ENCODE measurements around the gene TANGO6.
"Not testable (repeated sequence)": the region's sequence is repeated elsewhere in the genome, so short reads cannot be mapped to it uniquely, and the experiment has no call there.

TANGO6 gene

GRCh38 chr16:68973611-68974120 is 130.3 kb downstream of the TANGO6 start:
- DNase-seq: no peak

- DNase-seq: no peak
Measured at GRCh38 chr16:68978303-68978954, 135.1 kb downstream of the TANGO6 start.

GRCh38 chr16:68980695-68981315 is 137.5 kb downstream of the TANGO6 start:
- DNase-seq: no peak

GRCh38 chr16:68981971-68982370 is 138.6 kb downstream of the TANGO6 start:
- DNase-seq: no peak

- DNase-seq: no peak
Measured at GRCh38 chr16:68984467-68984866, 141.1 kb downstream of the TANGO6 start.

DNA sequence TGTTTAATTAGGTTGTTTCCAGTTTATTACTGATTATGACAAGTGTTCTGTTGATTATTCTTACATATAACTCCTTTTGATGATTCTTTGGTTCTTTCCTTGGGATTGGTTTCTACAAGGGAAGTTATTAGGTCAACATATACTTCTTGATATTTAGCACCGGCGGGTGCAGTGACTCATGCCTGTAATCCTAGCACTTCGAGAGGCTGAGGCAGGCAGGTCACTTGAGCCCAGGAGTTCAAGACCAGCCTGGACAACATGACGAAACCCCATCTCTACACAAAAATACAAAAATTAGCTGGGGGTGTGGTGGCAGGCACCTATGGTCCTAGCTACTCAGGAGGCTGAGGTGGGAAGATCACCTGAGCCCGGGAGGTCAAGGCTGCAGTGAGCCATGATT is 141.9 kb downstream of the TANGO6 start:
- no peak for DNase-seq

GRCh38 chr16:68985855-68986254 is 142.5 kb downstream of the TANGO6 start:
- DNase-seq: no peak

- DNase-seq: no peak
Measured at GRCh38 chr16:68987734-68988457, 144.6 kb downstream of the TANGO6 start.

- not testable (repeated sequence) for DNase-seq
Measured at GRCh38 chr16:68990172-68990845, 147.0 kb downstream of the TANGO6 start.

GRCh38 chr16:68991075-68991474 is 147.7 kb downstream of the TANGO6 start:
- no peak for DNase-seq

DNA sequence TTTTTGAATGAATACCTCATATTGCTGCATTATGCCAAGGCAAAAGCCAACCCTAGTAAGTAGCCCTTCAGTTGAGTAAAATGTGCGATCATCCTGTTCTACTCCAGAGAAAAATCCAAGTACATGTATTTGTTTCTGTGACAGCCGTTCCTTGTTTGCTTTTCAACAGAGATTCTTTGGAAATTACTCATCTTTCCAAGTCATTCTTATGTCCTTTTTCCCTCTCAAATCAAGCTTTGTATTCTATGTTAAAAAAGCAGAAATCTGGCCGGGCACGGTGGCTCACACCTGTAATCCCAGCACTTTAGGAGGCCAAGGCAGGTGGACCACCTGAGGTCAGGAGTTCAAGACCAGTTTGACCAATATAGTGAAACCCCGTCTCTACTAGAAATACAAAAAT is 149.2 kb downstream of the TANGO6 start:
- DNase-seq: no peak

DNA sequence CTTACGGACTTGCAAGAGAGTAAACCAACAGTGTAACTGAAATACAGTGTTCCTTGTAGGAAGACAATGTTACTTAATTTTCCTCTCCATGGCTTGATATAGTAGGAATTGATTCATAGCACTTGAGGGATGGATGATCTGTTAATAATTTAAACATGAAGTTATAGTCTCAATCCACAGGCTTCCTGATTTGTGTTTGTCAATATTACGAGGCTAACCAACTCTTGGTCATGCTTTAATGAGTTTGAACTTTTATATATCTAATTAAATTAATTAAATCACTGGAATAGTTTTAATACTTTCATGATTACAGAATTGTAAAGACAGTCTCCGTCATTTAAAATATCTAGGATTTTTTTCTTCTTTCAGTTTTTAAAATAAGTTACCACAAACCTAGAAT is 150.1 kb downstream of the TANGO6 start:
- DNase-seq: no peak

GRCh38 chr16:68993885-68994284 is 150.6 kb downstream of the TANGO6 start:
- DNase-seq: no peak

DNA sequence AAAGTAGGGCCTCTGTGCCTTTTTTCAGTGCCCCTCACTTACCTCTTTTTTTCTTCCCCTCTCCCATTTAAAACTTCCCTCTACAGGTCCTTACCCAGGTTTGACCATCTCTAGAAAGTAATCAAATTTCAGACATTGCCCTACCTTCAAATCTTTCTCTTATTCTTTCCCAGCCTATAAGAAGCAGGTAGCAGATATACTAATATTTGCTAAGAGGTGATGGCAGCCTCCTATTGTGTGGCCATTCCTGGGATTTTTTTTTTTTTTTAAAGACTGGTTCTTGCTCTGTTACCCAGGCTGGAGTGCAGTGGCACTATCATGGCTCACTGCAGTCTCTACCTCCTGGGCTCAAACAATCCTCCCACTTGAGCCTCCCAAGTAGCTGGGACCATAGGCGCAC is 151.0 kb downstream of the TANGO6 start:
- no peak for DNase-seq

DNA sequence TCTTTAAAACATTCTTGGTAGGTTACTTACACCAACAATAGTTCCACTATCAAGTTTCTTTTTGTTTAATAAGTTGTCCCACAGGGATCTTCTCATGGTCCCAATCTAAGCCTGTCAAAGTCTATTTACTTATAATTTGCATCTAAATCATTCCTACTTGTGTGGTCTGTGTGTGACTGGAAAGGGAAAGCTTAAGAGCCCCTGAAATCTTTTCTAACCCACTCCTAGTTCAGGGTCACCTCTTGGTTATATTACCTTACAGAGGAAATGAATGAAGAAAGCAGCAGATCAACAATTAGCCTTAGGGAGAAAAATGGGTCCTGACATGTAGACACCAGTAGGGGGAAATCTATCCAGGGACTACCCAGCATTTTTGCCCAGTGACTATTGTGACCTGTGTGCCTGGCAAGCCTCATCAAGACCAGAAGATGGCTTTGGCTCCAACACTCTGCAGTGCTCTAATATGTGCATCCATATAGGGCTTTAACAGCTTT is 151.7 kb downstream of the TANGO6 start:
- no peak for DNase-seq

DNA sequence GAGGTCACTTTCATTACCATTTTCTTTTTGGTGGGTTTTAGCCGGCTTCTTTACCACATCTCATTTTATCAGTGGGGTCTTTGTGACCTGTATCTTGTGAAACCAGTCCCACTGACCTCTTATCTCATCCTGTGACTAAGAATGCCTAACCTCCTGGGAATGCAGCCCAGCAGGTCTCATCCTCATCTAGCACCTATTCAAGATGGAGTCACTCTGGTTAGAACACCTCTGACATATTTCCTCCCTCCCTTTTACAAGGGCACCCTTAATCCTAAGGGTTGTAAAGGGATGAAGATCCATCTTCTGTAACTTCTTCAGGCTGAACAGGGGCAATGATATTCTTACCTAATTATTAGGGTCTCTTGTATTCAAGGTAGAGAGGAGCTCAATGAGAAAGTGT is 154.2 kb downstream of the TANGO6 start:
- DNase-seq: no peak

DNA sequence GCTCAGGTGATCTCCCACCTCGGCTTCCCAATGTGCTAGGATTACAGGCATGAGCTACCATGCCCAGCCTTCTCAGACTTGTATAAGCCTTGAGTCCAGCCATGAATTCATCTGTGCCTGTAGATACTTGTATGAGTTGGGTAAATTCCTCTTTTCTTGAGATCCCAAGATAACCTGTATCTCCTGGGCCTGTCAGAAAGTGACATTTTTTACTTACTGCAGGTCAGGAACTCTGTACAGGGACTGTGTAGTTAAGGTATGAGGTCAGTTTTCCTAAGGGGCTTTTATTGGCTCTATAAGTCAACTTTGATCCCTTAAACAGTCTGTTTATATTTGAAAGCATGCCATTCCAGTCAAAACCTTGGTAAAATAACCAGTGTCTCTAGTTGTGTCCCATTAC is 155.8 kb downstream of the TANGO6 start:
- no peak for DNase-seq

- DNase-seq: no peak
Measured at GRCh38 chr16:69003500-69003899, 160.2 kb downstream of the TANGO6 start.

DNA sequence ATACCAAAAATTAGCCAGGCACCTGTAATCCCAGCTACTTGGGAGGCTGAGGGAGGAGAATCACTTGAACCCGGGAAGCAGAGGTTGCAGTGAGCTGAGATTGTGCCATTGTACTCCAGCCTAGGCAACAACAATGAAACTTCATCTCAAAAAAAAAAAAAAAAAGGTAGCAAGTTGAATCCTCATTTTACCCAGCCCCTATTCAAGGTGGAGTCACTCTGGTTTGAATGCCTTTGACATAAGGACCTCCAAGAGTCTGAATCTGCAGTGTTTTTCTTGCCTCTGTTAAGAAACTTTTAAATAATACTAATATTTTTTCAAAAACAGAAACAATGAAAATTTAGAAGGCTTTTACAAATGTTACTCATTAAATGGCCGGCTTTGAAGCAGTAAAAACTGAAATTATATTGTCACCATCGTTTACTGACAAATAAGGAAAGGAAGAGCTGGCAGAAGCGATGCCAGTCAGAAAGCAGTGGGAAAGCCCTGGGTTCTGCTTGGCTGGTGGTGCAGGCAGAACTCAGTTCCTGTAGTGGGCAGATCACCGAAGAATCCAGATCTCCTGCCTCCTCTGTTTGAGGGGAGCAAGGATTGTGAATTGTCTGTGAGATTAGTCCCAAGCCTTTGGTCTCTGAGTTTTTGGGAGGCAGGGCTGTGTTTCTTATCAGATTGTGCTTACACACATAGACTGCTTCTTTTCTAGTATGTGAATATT is 162.5 kb downstream of the TANGO6 start:
- no peak for DNase-seq

GRCh38 chr16:69012906-69013305 is 169.6 kb downstream of the TANGO6 start:
- DNase-seq: no peak

DNA sequence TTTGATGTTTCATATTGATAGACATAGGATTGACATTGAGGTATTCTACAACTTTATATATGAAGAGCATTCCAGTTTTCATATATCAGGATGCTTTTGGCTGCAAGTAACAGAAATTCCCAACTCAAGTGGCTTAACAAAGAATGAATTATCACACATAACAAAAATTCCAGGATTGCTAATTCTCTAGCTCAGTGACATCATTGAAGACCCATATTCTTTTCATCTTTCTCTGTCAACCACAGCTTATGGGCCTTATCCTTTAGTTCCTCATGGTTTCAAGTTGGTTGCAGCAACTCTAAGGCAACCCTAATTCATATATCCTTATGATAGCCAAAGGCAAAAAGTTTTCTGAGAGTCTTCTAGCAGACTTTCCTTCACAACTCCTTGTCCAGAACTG is 170.7 kb downstream of the TANGO6 start:
- no peak for DNase-seq

DNA sequence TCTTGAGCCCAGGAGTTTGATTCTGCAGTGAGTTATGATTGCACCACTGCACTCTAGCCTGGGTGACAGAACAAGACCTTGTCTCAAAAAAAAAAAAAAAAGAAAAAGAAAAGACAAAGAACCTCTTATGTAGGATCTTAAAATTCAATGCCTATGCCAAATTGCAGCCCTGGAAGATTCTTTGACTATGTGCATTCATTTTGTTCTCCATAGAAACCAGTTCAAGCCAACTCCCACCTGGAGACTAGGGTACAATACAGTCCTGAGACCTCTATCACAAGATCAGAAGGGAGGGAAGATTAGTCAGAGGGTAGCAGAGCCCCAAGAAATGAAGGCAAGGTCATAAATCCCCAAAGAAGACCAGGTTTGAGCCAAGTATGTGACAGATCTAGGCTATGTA is 171.5 kb downstream of the TANGO6 start:
- DNase-seq: no peak

All from CD4-positive, alpha-beta T cell treated with Interleukin-17A for 4 hours (primary cell).